ENCODE measurements around the gene CD74.

The CD74 gene

DNA sequence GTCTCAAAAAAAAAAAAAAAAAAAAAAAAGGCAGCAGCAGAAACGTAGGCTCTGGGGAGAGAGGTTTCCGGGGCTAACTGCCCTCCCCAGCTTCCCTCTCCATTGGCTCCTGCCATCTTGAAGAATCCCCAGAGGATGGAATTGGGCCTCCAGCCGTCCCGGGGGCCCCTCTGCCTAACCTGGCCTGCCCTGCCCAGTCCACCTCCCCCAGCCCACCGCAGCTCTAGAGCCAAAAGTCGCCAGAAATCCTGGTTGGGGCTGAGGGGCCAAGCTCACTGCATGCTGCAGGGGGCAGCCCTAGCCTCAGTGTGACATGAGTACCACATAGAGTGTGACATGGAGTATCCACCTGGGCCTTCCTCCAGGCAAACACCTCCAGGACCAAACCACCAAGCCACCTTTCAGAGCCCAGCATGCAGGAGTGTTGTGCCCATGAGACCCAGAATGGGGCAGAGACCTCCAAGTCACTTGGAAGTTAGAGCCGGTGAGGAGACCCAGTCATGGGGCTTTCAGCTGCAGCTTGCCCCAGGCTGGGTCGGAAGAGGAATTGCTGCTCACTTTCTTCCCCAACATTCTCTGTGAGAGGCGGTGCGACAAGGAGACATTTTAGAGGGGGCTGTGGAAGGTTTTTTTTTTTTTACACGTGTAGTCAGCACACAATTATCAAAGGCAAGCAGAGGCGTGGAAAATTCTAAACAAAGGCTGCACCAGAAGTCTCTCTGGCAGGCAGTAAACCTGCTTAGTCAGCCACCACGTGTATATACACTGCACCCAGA is 17.6 kb downstream of the CD74 start:
- DNase-seq (ENCODE audit: low read depth): no peak
- TF ChIP-seq, protein P1, sequence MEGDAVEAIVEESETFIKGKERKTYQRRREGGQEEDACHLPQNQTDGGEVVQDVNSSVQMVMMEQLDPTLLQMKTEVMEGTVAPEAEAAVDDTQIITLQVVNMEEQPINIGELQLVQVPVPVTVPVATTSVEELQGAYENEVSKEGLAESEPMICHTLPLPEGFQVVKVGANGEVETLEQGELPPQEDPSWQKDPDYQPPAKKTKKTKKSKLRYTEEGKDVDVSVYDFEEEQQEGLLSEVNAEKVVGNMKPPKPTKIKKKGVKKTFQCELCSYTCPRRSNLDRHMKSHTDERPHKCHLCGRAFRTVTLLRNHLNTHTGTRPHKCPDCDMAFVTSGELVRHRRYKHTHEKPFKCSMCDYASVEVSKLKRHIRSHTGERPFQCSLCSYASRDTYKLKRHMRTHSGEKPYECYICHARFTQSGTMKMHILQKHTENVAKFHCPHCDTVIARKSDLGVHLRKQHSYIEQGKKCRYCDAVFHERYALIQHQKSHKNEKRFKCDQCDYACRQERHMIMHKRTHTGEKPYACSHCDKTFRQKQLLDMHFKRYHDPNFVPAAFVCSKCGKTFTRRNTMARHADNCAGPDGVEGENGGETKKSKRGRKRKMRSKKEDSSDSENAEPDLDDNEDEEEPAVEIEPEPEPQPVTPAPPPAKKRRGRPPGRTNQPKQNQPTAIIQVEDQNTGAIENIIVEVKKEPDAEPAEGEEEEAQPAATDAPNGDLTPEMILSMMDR (IDR thresholded peaks at IDR 0.05; ENCODE audit: low read depth, low read length, missing control alignments): no peak
- no peak overlapping the region for H3K4me3 ChIP-seq (ENCODE audit: low read depth, low read length)

DNA sequence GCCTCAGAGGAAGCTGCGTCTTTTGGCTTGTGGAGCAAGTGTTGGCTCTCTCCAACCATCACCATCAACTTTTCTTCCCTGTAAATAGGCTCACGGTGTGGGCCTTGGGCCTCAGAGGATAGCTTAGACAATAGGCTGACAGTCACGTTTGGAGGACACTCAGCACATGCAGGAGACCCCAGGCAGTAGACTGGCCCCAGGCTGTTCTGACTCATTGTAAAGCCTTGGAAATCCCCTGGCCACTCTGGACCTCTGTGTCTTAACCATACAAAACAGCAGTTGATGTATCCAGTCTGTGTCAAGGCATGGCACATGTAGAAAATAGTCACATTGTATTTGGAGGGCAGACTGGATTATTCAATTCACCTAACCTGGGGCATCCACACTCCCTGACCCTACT is 18.6 kb downstream of the CD74 start:
- DNase-seq (ENCODE audit: low read depth): no peak
- no peak overlapping the region for H3K4me3 ChIP-seq (ENCODE audit: low read depth, low read length)
- TF ChIP-seq, protein P1 (IDR thresholded peaks at IDR 0.05; ENCODE audit: low read depth, low read length, missing control alignments): no peak

DNA sequence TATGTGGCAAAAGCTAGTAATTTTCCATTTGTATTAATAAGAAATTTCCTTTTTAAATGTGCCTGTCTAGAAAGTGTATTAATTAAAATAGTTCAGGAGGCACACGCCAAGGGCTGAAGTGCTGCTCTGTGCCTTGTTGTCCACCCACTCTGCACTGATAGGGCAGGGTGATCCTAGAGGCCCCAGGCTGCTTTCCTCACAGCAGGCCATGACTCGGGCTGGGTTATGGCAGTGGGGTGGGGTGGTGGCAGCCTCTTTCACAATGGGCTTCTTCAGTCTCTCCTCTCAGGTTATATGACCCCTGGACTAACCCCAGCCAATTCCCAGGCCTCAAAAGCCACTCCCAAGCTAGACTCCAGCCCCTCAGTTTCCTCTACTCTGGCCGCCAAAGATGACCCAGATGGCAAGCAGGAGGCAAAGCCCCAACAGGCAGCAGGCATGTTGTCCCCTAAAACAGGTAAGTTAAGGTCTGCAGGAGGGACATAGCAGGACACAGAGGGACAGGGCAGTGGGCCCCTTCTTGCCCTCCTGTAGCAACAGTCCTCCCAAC is 19.5 kb downstream of the CD74 start:
- H3K4me3 ChIP-seq (ENCODE audit: low read depth, low read length): no peak overlapping the region
- TF ChIP-seq, protein P1 (IDR thresholded peaks at IDR 0.05; ENCODE audit: low read depth, low read length, missing control alignments): no peak
- no peak for DNase-seq (ENCODE audit: low read depth)

DNA sequence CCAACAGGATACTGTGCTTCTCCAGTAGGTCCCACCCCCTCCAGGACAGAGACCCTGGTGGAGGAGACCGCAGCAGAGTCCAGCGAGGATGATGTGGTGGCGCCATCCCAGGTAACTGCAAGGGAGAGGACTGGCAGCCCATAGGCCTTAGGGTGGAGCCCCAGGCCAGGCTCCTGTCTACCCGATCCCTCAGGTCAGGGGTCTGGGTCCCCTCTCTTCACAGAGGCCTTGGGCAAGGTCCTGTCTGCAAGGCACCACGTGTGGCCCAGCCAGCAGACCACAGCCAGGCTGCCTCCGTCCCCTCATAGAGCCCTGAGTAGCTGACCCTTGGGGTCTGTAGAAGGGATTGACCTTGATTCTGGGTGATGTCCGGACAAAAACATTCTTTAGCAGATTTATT is 20.0 kb downstream of the CD74 start:
- DNase-seq (ENCODE audit: low read depth): no peak
- H3K4me3 ChIP-seq (ENCODE audit: low read depth, low read length): no peak overlapping the region
- TF ChIP-seq, protein P1 (IDR thresholded peaks at IDR 0.05; ENCODE audit: low read depth, low read length, missing control alignments): no peak

DNA sequence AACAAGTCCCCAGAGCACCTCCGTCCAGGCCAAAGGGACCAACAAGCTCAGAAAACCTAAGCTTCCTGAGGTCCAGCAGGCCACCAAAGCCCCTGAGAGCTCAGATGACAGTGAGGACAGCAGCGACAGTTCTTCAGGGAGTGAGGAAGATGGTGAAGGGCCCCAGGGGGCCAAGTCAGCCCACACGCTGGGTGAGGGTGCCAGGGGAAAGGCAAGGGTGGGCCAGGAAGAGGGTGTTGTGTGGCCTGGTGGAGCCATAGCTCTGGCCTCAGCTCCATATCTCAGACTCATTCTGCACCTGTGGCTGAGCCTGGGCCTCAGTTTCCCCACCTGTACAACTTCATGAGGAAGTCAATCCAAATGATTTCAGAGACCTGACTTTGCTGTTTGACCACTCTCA is 20.7 kb downstream of the CD74 start:
- TF ChIP-seq, protein P1 (IDR thresholded peaks at IDR 0.05; ENCODE audit: low read depth, low read length, missing control alignments): no peak
- H3K4me3 ChIP-seq (ENCODE audit: low read depth, low read length): no peak overlapping the region
- DNase-seq (ENCODE audit: low read depth): no peak

DNA sequence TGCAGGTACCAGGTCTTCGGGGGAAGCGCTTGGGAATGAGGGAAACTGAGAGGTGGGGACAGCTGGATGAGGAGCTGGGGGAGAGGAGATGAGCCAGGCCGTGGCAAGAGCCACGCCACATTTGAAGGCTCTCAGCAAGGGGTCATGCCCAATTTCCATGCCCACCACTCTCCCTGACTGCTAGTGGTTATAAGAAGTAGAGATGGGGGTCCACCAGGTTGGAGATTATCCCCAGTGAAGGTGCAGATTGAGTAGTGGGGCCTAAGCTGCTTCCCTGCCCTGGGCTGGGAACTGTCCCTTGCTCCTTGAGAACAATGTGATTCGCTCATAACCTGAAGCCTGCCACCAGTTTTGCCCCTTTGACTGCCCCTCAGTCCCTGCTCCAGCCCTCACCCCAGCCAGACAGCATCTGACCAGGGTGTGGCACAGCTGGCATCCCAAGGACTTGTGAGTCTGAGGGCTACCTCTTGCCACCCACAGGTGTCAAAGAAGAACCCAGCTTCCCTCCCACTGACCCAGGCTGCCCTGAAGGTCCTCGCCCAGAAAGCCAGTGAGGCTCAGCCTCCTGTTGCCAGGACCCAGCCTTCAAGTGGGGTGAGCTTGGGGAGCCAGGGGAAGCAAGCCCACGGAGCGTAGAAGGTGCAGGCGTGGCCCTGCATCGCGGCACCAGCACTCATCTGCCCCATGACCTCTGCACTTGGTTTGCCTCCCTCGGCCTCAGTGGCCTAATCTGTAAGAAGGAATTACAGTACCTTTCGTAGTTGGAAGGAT is 21.5 kb downstream of the CD74 start:
- no peak for DNase-seq (ENCODE audit: low read depth)
- H3K4me3 ChIP-seq (ENCODE audit: low read depth, low read length): no peak overlapping the region
- TF ChIP-seq, protein P1 (IDR thresholded peaks at IDR 0.05; ENCODE audit: low read depth, low read length, missing control alignments): no peak

All from GM12864 (cell line).